Fibroblast of lung (primary cell): ENCODE data around the gene DBR1. TPM values are rescaled to one million over a fixed set of nuclear protein-coding genes. Genes with fewer than 3 reads are reported as not detected.

Experiments
- DNase-seq, 2 donors: peaks; one replicate each; pipeline versions ENCODE4 v3.0.0 to v3.0.0-alpha.2; 2010; ENCODE audit warnings: low read depth in 2 of 2
- H2AFZ ChIP-seq: 2 replicates; pipeline ENCODE4 v1.5.1; 2012; ENCODE audit warnings: low read length, control low read depth, inconsistent platforms
- H3K27ac ChIP-seq: 2 replicates; pipeline ENCODE4 v1.5.1; 2011; ENCODE audit warnings: low read length, control low read depth; ENCODE audit not compliant: insufficient read depth
- H3K27me3 ChIP-seq: 2 replicates; pipeline ENCODE4 v1.5.1; 2011; ENCODE audit warnings: mild to moderate bottlenecking, low read length; ENCODE audit not compliant: control insufficient read depth, insufficient read depth
- H3K36me3 ChIP-seq: 2 replicates; pipeline ENCODE4 v1.5.1; 2011; ENCODE audit warnings: low read length; ENCODE audit not compliant: control insufficient read depth, insufficient read depth
- H3K4me1 ChIP-seq: 2 replicates; pipeline ENCODE4 v1.5.1; 2011; ENCODE audit warnings: low read length; ENCODE audit not compliant: control insufficient read depth, insufficient read depth; ENCODE audit errors: extremely low read depth
- H3K4me2 ChIP-seq: 2 replicates; pipeline ENCODE4 v1.5.1; 2011; ENCODE audit warnings: low read length, control low read depth; ENCODE audit not compliant: insufficient read depth; ENCODE audit errors: extremely low read depth
- H3K4me3 ChIP-seq, 4 experiments: fragments of 200-600 bp in 1 of 4; sonication (generic) in 1 of 4; replicated peaks in 1 of 4; 2 replicates each; pipeline ENCODE4 v1.5.1; 2011 to 2016; ENCODE audit warnings: low read length in 4 of 4, low read depth in 3 of 4, mild to moderate bottlenecking in 3 of 4, control low read depth in 2 of 4, inconsistent platforms in 1 of 4, mixed read lengths in 1 of 4; ENCODE audit not compliant: insufficient read depth in 1 of 4; ENCODE audit errors: control extremely low read depth in 1 of 4
- H3K79me2 ChIP-seq: 2 replicates; pipeline ENCODE4 v1.5.1; 2012; ENCODE audit warnings: mild to moderate bottlenecking, low read length, inconsistent platforms; ENCODE audit not compliant: control insufficient read depth, insufficient read depth
- H3K9ac ChIP-seq: 2 replicates; pipeline ENCODE4 v1.5.1; 2011; ENCODE audit warnings: mild to moderate bottlenecking, low read length, control low read depth; ENCODE audit not compliant: insufficient read depth
- H3K9me3 ChIP-seq: 2 replicates; pipeline ENCODE4 v1.5.1; 2012; ENCODE audit warnings: low read depth, low read length; ENCODE audit not compliant: control insufficient read depth, insufficient read depth
- H4K20me1 ChIP-seq: 2 replicates; pipeline ENCODE4 v1.5.1; 2011; ENCODE audit warnings: low read length; ENCODE audit not compliant: control insufficient read depth, insufficient read depth; ENCODE audit errors: extremely low read depth
- EZH2 ChIP-seq: IDR thresholded peaks from 2 replicates; pipeline ENCODE4 v1.5.1; 2012; ENCODE audit warnings: low read length, control low read depth, mild to moderate bottlenecking; ENCODE audit errors: missing control alignments
- polyA plus RNA-seq, 2 donors: library from polyadenylated mRNA; depleted of rRNA in 1 of 2; stranded (reverse) in 1 of 2; unstranded in 1 of 2; fragments of >200 nt; gene quantifications; 2 replicates each; pipeline ENCODE4 v1.2.1, GENCODE V29; 2011 to 2012; ENCODE audit warnings: missing spikeins in 1 of 2
- total RNA-seq: library from RNA; depleted of rRNA; stranded (reverse); fragments of >200 nt; gene quantifications from 2 replicates; pipeline ENCODE4 v1.2.1, GENCODE V29; 2014
- TF ChIP-seq, protein P1 (sequence below), 2 donors: IDR thresholded peaks in 1 of 2; conservative IDR thresholded peaks in 1 of 2; 1 replicate in 1 of 2; 2 replicates in 1 of 2; pipeline ENCODE4 v1.5.1; 2011 to 2012; ENCODE audit warnings: low read length in 2 of 2, control low read depth in 1 of 2, inconsistent platforms in 1 of 2, low read depth in 1 of 2, mild to moderate bottlenecking in 1 of 2

DBR1 gene
- total and polyA plus RNA-seq, 2 donors (not counting 1 experiment from before 2014, with no cell fraction given), result 16.2 to 19.7 TPM

- H3K4me3 ChIP-seq, result no peak overlapping the region
- no peak overlapping the region for H2AFZ ChIP-seq
- H3K79me2 ChIP-seq, result peaks cover 8% of the 10 kb centered on the region
- no peak for DNase-seq
- no peaks in the 10 kb centered on the region for H3K9me3 ChIP-seq
- no peak overlapping the region for H3K27ac ChIP-seq
- no peaks in the 10 kb centered on the region for H3K27me3 ChIP-seq
- no peak overlapping the region for H3K4me2 ChIP-seq
- H3K4me1 ChIP-seq, result no peaks in the 10 kb centered on the region
- H3K36me3 ChIP-seq, result peaks cover 2% of the 10 kb centered on the region
- no peak overlapping the region for H3K9ac ChIP-seq
- TF ChIP-seq EZH2, result no peak
- TF ChIP-seq, protein P1, sequence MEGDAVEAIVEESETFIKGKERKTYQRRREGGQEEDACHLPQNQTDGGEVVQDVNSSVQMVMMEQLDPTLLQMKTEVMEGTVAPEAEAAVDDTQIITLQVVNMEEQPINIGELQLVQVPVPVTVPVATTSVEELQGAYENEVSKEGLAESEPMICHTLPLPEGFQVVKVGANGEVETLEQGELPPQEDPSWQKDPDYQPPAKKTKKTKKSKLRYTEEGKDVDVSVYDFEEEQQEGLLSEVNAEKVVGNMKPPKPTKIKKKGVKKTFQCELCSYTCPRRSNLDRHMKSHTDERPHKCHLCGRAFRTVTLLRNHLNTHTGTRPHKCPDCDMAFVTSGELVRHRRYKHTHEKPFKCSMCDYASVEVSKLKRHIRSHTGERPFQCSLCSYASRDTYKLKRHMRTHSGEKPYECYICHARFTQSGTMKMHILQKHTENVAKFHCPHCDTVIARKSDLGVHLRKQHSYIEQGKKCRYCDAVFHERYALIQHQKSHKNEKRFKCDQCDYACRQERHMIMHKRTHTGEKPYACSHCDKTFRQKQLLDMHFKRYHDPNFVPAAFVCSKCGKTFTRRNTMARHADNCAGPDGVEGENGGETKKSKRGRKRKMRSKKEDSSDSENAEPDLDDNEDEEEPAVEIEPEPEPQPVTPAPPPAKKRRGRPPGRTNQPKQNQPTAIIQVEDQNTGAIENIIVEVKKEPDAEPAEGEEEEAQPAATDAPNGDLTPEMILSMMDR (conservative IDR thresholded peaks at IDR 0.05 in 1 of 2, IDR thresholded peaks at IDR 0.05 in 1 of 2; ENCODE audit: low read depth in 1 of 2, low read length in 2 of 2), result no peak
- H4K20me1 ChIP-seq, result peaks cover 1% of the 10 kb centered on the region
These were observed 38.8 kb upstream of the DBR1 start for GRCh38 chr3:138213398-138214085.

- peaks cover 22% of the 10 kb centered on the region for H3K79me2 ChIP-seq
- TF ChIP-seq, protein P1 (conservative IDR thresholded peaks at IDR 0.05 in 1 of 2, IDR thresholded peaks at IDR 0.05 in 1 of 2; ENCODE audit: low read depth in 1 of 2, low read length in 2 of 2), result no peak
- no peak for TF ChIP-seq EZH2
- no peak overlapping the region for H2AFZ ChIP-seq
- H3K36me3 ChIP-seq, result peaks cover 2% of the 10 kb centered on the region
- H4K20me1 ChIP-seq, result peaks cover 3% of the 10 kb centered on the region
- H3K4me1 ChIP-seq, result no peaks in the 10 kb centered on the region
- no peaks in the 10 kb centered on the region for H3K27me3 ChIP-seq
- H3K9ac ChIP-seq, result no peak overlapping the region
- H3K27ac ChIP-seq, result no peak overlapping the region
- no peaks in the 10 kb centered on the region for H3K9me3 ChIP-seq
- no peak for DNase-seq
- no peak overlapping the region for H3K4me3 ChIP-seq
- H3K4me2 ChIP-seq, result no peak overlapping the region
These were observed 35.8 kb upstream of the DBR1 start for GRCh38 chr3:138210528-138210927.

DNA sequence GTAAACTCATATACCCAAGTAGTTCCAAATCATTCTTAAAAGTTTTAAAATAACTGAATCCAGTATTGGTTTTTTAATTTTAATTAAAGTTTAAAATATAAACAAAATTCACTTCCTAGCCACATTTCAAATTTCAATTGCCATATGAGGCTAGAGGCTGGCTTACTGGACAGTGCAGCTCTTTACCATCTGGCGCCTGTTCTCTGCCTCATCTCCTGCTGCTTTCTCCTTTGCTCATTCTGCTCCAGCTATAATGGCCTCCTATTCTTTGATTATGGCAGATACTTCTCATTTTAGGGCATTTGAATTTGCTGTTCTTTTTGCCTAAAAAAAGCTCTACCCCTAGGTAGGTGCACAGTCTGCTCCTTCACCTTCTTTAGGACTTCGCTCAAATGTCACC lies 31.5 kb upstream of the DBR1 start:
- H2AFZ ChIP-seq, result no peak overlapping the region
- peaks cover 3% of the 10 kb centered on the region for H4K20me1 ChIP-seq
- H3K4me1 ChIP-seq, result no peaks in the 10 kb centered on the region
- H3K27me3 ChIP-seq, result no peaks in the 10 kb centered on the region
- no peak overlapping the region for H3K4me3 ChIP-seq
- H3K9me3 ChIP-seq, result no peaks in the 10 kb centered on the region
- no peak overlapping the region for H3K9ac ChIP-seq
- H3K27ac ChIP-seq, result no peak overlapping the region
- no peak for DNase-seq
- H3K79me2 ChIP-seq, result peaks cover 45% of the 10 kb centered on the region
- peaks cover 2% of the 10 kb centered on the region for H3K36me3 ChIP-seq
- no peak overlapping the region for H3K4me2 ChIP-seq
- TF ChIP-seq EZH2, result no peak
- TF ChIP-seq, protein P1 (conservative IDR thresholded peaks at IDR 0.05 in 1 of 2, IDR thresholded peaks at IDR 0.05 in 1 of 2; ENCODE audit: low read depth in 1 of 2, low read length in 2 of 2), result no peak
